Endothelial cell of umbilical vein (primary cell): ENCODE data around the gene PSMB9. TPM values are rescaled to one million over a fixed set of nuclear protein-coding genes. Genes with fewer than 3 reads are reported as not detected.

ENCODE experiments used
- BruUV-seq: library from RNA; stranded (reverse); fragments of 400-500 nt; replicated peaks from 2 replicates; lab custom pipeline; 2021; lab: Mats Ljungman, UMichigan
- CTCF ChIA-PET: fragments of 300-600, 350-600 bp; sonication (Branson Sonifier 250); formaldehyde crosslinking; loops from one replicate; lab custom pipeline; 2021; ENCODE audit warnings: antibody characterized with exemption, inconsistent platforms; lab: Charles Lee
- POLR2A ChIA-PET: fragments of 300-600, 350-600 bp; sonication (Branson Sonifier 250); formaldehyde crosslinking; loops from one replicate; lab custom pipeline; 2021; ENCODE audit warnings: antibody characterized with exemption, inconsistent platforms; lab: Charles Lee
- DNase-seq: peaks from one replicate; pipeline ENCODE4 v3.0.0-alpha.2; 2011; ENCODE audit warnings: low read depth, low spot score
- FAIRE-seq: peaks from 2 replicates; lab custom pipeline; 2011; peaks lifted over from hg19 to GRCh38; lab: Jason Lieb, UNC
- H2AFZ ChIP-seq: 2 replicates; pipeline ENCODE4 v1.6.0; 2012; ENCODE audit warnings: low read depth, low read length, control low read depth, inconsistent platforms
- H3K27ac ChIP-seq: 2 replicates; pipeline ENCODE4 v1.5.1; 2011; ENCODE audit warnings: low read depth, mild to moderate bottlenecking, control low read depth, low read length, moderate library complexity; ENCODE audit not compliant: insufficient read depth
- H3K27me3 ChIP-seq, 2 experiments: 2 replicates each; pipeline versions ENCODE4 v1.6.0 to v1.6.1; 2011; ENCODE audit warnings: low read length in 2 of 2, mixed read lengths in 1 of 2; ENCODE audit not compliant: control insufficient read depth in 2 of 2, insufficient read depth in 2 of 2
- H3K36me3 ChIP-seq, 2 experiments: 2 replicates in 1 of 2; 3 replicates in 1 of 2; pipeline ENCODE4 v1.5.1; 2011; ENCODE audit warnings: low read length in 2 of 2, mild to moderate bottlenecking in 1 of 2, moderate library complexity in 1 of 2; ENCODE audit not compliant: control insufficient read depth in 2 of 2, insufficient read depth in 2 of 2; ENCODE audit errors: extremely low read depth in 1 of 2
- H3K4me1 ChIP-seq: 3 replicates; pipeline ENCODE4 v1.5.1; 2011; ENCODE audit warnings: mild to moderate bottlenecking, low read length; ENCODE audit not compliant: control insufficient read depth, insufficient read depth; ENCODE audit errors: extremely low read depth
- H3K4me2 ChIP-seq: 2 replicates; pipeline ENCODE4 v1.6.1; 2011; ENCODE audit warnings: low read length, control low read depth, mixed read lengths; ENCODE audit not compliant: insufficient read depth
- H3K4me3 ChIP-seq, 3 experiments: fragments of 200-600 bp in 1 of 3; sonication (generic), shearing (Covaris generic) in 1 of 3; replicated peaks in 1 of 3; 2 replicates each; pipeline ENCODE4 v1.5.1; 2011 to 2016; ENCODE audit warnings: control low read depth in 3 of 3, low read length in 3 of 3, mild to moderate bottlenecking in 2 of 3, inconsistent platforms in 1 of 3, low read depth in 1 of 3, moderate library complexity in 1 of 3; ENCODE audit not compliant: insufficient read depth in 1 of 3
- H3K79me2 ChIP-seq: 2 replicates; pipeline ENCODE4 v1.6.0; 2012; ENCODE audit warnings: low read length, inconsistent platforms; ENCODE audit not compliant: control insufficient read depth, insufficient read depth
- H3K9ac ChIP-seq: replicated peaks from 2 replicates; pipeline ENCODE3; 2011; ENCODE audit warnings: low read length, control low read depth; ENCODE audit not compliant: insufficient read depth; ENCODE audit errors: extremely low read depth
- H3K9me1 ChIP-seq: replicated peaks from 3 replicates; pipeline ENCODE4 v1.6.0; 2011; ENCODE audit warnings: mild to moderate bottlenecking, low read length; ENCODE audit not compliant: control insufficient read depth, insufficient read depth; ENCODE audit errors: extremely low read depth
- H3K9me3 ChIP-seq: replicated peaks from 2 replicates; pipeline ENCODE4 v1.5.1; 2012; ENCODE audit warnings: low read length, inconsistent platforms; ENCODE audit not compliant: control insufficient read depth, insufficient read depth
- H4K20me1 ChIP-seq: replicated peaks from 2 replicates; pipeline ENCODE3; 2011; ENCODE audit warnings: mild to moderate bottlenecking, low read length; ENCODE audit not compliant: control insufficient read depth, insufficient read depth; ENCODE audit errors: extremely low read depth
- EZH2 ChIP-seq: IDR thresholded peaks from 2 replicates; pipeline ENCODE4 v1.6.1; 2012; ENCODE audit warnings: borderline replicate concordance, low read depth, mild to moderate bottlenecking, moderate library complexity, low read length, inconsistent platforms; ENCODE audit not compliant: severe bottlenecking
- FOS ChIP-seq: IDR thresholded peaks from 2 replicates; pipeline ENCODE4 v1.6.1; 2011; ENCODE audit warnings: mild to moderate bottlenecking, low read length, moderate library complexity, borderline replicate concordance; ENCODE audit not compliant: insufficient read depth
- GATA2 ChIP-seq: IDR thresholded peaks from 2 replicates; pipeline ENCODE4 v1.7.0; 2011; ENCODE audit warnings: low read depth, mild to moderate bottlenecking, moderate library complexity, mixed read lengths, low read length; ENCODE audit not compliant: insufficient read length, insufficient read depth
- JUN ChIP-seq: IDR thresholded peaks from 2 replicates; pipeline ENCODE4 v1.6.1; 2011; ENCODE audit warnings: borderline replicate concordance, low read depth; ENCODE audit not compliant: insufficient read length, insufficient read depth
- MYC ChIP-seq: IDR thresholded peaks from one replicate; pipeline ENCODE4 v1.6.1; 2011; ENCODE audit warnings: mild to moderate bottlenecking, low read depth, low read length
- POLR2A ChIP-seq: IDR thresholded peaks from 2 replicates; pipeline ENCODE4 v1.6.1; 2012; ENCODE audit warnings: low read depth, mild to moderate bottlenecking, control low read depth, low read length
- POLR2AphosphoS5 ChIP-seq: IDR thresholded peaks from 2 replicates; pipeline ENCODE4 v1.6.1; 2012; ENCODE audit warnings: low read depth, mild to moderate bottlenecking, control low read depth, low read length, moderate library complexity; ENCODE audit not compliant: insufficient read depth
- dilution Hi-C: fragments of 300-500 bp; cut with MboI; formaldehyde crosslinking; loops from one replicate; pipeline ENCODE4 v1.15.0; 2019; ENCODE audit warnings: low sequenced_read_pairs; ENCODE audit not compliant: extremely low pct_ligation_motif_present
- intact Hi-C: fragments of 100-400 bp; cut with micrococcal nuclease; formaldehyde crosslinking; loops from one replicate; pipeline ENCODE4 v1.10.0; 2022
- polyA plus RNA-seq, 4 experiments: library from polyadenylated mRNA; depleted of rRNA in 3 of 4; stranded (reverse) in 3 of 4; unstranded in 1 of 4; fragments of >200 nt; gene quantifications; 2 replicates each; pipeline versions ENCODE4 v1.2.1 to v1.2.3, GENCODE V29; 2011 to 2012; ENCODE audit warnings: missing spikeins in 1 of 4
- total RNA-seq: library from RNA; stranded (reverse); gene quantifications from 2 replicates; pipeline ENCODE4 v1.2.3, GENCODE V29; 2021
- TF ChIP-seq, protein P1 (sequence below): IDR thresholded peaks from 2 replicates; pipeline ENCODE4 v1.6.1; 2011; ENCODE audit not compliant: insufficient read depth, insufficient read length
- TF ChIP-seq, protein P2 (sequence below), 2 donors: IDR thresholded peaks; 1 replicate in 1 of 2; 2 replicates in 1 of 2; pipeline ENCODE4 v1.5.1; 2011; ENCODE audit warnings: low read length in 2 of 2, mild to moderate bottlenecking in 2 of 2, moderate library complexity in 2 of 2, control low read depth in 1 of 2, inconsistent platforms in 1 of 2, low read depth in 1 of 2; ENCODE audit not compliant: insufficient read depth in 1 of 2; ENCODE audit errors: extremely low read depth in 1 of 2

PSMB9 gene
- total and polyA plus RNA-seq, 2 donors (not counting 3 experiments of a cell fraction or from before 2014, with no cell fraction given), result 6.3 TPM

DNA sequence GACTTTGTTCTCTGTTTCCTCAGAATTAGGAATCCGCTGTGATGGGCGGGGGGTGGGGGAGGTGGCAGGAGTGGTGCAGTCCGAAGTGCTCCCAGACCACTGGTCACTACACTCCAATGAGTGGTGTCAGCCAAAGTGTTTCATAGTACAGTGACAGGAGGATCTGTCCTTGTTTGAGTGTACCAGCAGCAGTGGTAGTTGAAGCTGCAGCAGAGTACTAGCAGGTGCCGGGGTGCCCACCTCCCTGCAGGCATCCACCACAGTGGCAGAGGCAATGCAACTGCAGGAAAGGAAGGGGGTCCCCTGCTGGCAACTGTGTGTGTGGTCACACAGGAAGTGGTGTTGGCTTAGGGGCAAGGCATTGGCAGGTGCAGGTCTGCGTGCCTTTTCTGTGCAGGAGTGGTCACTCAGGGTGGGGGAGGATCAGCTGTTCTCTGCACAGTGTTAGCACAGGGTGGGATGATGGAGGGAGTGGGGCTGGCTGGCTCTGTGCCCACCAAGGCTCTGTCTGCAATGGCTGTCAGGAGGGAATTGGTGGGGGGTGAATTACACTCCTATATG lies 46.9 kb upstream of the PSMB9 start:
- H3K27ac ChIP-seq, result no peak overlapping the region
- H3K79me2 ChIP-seq, result no peaks in the 10 kb centered on the region
- TF ChIP-seq POLR2AphosphoS5, result no peak
- no peak for TF ChIP-seq JUN
- TF ChIP-seq, protein P1, sequence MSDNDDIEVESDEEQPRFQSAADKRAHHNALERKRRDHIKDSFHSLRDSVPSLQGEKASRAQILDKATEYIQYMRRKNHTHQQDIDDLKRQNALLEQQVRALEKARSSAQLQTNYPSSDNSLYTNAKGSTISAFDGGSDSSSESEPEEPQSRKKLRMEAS, result no peak
- TF ChIP-seq POLR2A, result no peak
- no peak for TF ChIP-seq MYC
- TF ChIP-seq FOS, result no peak
- TF ChIP-seq GATA2, result no peak
- no peak for TF ChIP-seq EZH2
- TF ChIP-seq, protein P2, sequence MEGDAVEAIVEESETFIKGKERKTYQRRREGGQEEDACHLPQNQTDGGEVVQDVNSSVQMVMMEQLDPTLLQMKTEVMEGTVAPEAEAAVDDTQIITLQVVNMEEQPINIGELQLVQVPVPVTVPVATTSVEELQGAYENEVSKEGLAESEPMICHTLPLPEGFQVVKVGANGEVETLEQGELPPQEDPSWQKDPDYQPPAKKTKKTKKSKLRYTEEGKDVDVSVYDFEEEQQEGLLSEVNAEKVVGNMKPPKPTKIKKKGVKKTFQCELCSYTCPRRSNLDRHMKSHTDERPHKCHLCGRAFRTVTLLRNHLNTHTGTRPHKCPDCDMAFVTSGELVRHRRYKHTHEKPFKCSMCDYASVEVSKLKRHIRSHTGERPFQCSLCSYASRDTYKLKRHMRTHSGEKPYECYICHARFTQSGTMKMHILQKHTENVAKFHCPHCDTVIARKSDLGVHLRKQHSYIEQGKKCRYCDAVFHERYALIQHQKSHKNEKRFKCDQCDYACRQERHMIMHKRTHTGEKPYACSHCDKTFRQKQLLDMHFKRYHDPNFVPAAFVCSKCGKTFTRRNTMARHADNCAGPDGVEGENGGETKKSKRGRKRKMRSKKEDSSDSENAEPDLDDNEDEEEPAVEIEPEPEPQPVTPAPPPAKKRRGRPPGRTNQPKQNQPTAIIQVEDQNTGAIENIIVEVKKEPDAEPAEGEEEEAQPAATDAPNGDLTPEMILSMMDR (IDR thresholded peaks at IDR 0.05; ENCODE audit: extremely low read depth in 1 of 2, insufficient read depth in 1 of 2, low read depth in 1 of 2, low read length in 2 of 2), result no peak
- dilution Hi-C loops (no loop called here), intact Hi-C loops (no loop called here)
- DNase-seq (no peak), FAIRE-seq (no peak)
- no TSS peak for BruUV-seq
- ChIA-PET CTCF (interaction anchor here (2.4 kb wide), 1 partner anchor 61 kb away, joined by 11 read pairs; no protein-coding TSS in a partner anchor), POLR2A (no interaction called here)
- peaks cover 13 to 35% of the 10 kb centered on the region in 2 experiments for H3K27me3 ChIP-seq
- H3K4me3 ChIP-seq, result no peak overlapping the region
- H3K9me3 ChIP-seq, result no peaks in the 10 kb centered on the region
- H2AFZ ChIP-seq, result no peak overlapping the region
- no peaks in the 10 kb centered on the region for H4K20me1 ChIP-seq
- no peak overlapping the region for H3K4me2 ChIP-seq
- H3K4me1 ChIP-seq, result no peaks in the 10 kb centered on the region
- H3K36me3 ChIP-seq, result no peaks in the 10 kb centered on the region
- no peaks in the 10 kb centered on the region for H3K9me1 ChIP-seq
- H3K9ac ChIP-seq, result no peak overlapping the region
